Measurements from ENCODE around the gene DGKB. TPM values are rescaled to one million over a fixed set of nuclear protein-coding genes. Genes with fewer than 3 reads are reported as not detected.

Gene DGKB
- total and polyA plus RNA-seq, 7 experiments from 2014 or later: not detected

DNA sequence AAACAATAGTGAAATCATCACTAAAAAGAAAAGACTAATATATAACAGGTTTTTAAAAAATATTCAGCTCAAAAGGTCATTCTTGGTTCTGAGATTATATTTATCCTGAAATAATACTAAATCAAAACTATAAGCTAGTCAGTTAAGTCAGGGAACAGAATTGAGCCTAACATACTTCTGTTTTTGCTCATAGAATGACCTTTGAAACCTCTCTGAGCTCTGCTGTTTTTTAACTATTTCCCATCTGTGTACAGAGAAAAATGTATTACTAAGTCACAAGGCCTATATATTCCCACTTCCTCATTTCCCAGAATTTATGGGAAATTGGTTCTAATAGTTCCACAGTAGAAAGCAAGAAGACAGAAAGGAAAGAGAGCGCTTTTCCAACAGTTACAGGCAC, 566.3 kb downstream of the DGKB start:
- intact Hi-C loops (cut with micrococcal nuclease): loop anchor here in 1 of 2 donors (10.0 kb wide), 1 partner anchor 61 kb away; no protein-coding TSS in a partner anchor
- H3K4me3 Mint-ChIP-seq: no peak overlapping the region
- H3K9me3 ChIP-seq (ENCODE audit: control insufficient read depth in 2 of 3, low read length in 3 of 3): no peaks in the 10 kb centered on the region
- ChIA-PET CTCF (no interaction called here), POLR2A (no interaction called here)
- no peaks in the 10 kb centered on the region for H3K4me1 ChIP-seq (ENCODE audit: control insufficient read depth in 2 of 2, insufficient read depth in 2 of 2, low read length in 2 of 2)
- no peaks in the 10 kb centered on the region for H3K36me3 ChIP-seq (ENCODE audit: control insufficient read depth in 2 of 3, insufficient read depth in 3 of 3, low read length in 3 of 3)
- peaks cover 0 to 5% (median 0%) of the 10 kb centered on the region in 5 donors for H3K36me3 Mint-ChIP-seq
- no peak overlapping the region for H3K27ac Mint-ChIP-seq
- H3K4me1 Mint-ChIP-seq: no peaks in the 10 kb centered on the region
- no peaks in the 10 kb centered on the region for H3K27me3 ChIP-seq (ENCODE audit: control insufficient read depth in 2 of 2, insufficient read depth in 2 of 2, low read length in 2 of 2)
- H3K27ac ChIP-seq (ENCODE audit: low read depth, low read length): no peak overlapping the region
- H3K4me3 ChIP-seq (ENCODE audit: low read length): no peak overlapping the region
- DNase-seq (no peak), ATAC-seq (no peak)
- H3K27me3 Mint-ChIP-seq: no peaks in the 10 kb centered on the region
- H3K9me3 Mint-ChIP-seq: peaks cover 0 to 7% (median 0%) of the 10 kb centered on the region in 11 donors

DNA sequence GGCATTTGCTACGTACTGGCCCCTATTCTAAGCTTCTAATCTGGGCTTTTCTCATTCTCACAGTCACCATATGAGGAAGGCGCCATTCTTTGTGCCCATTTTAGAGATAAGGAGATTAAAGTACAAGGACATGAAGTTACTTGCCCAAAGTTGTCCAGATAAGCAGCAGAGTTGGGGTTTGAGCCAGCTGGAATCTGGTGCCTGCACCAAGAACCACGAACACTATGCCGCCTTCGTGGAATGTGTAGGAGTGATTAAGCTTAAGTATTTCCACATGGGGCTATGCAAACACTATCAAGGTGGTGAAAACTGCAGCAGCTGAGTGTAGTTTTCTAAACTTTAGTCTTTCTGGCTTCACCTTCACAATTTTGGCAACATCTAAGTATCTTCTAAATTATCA, 570.4 kb downstream of the DGKB start:
- H3K4me1 Mint-ChIP-seq: no peaks in the 10 kb centered on the region
- intact Hi-C loops (cut with micrococcal nuclease): loop anchor here in 1 of 2 donors (10.0 kb wide), 1 partner anchor 57 kb away; no protein-coding TSS in a partner anchor
- no peaks in the 10 kb centered on the region for H3K27me3 ChIP-seq (ENCODE audit: control insufficient read depth in 2 of 2, insufficient read depth in 2 of 2, low read length in 2 of 2)
- no peaks in the 10 kb centered on the region for H3K27me3 Mint-ChIP-seq
- no peaks in the 10 kb centered on the region for H3K4me1 ChIP-seq (ENCODE audit: control insufficient read depth in 2 of 2, insufficient read depth in 2 of 2, low read length in 2 of 2)
- H3K27ac Mint-ChIP-seq: no peak overlapping the region
- CTCF ChIA-PET: no interaction called here
- H3K9me3 Mint-ChIP-seq: peaks cover 0 to 5% (median 0%) of the 10 kb centered on the region in 11 donors
- no peak overlapping the region for H3K4me3 Mint-ChIP-seq
- H3K36me3 ChIP-seq (ENCODE audit: control insufficient read depth in 2 of 3, insufficient read depth in 3 of 3, low read length in 3 of 3): no peaks in the 10 kb centered on the region
- H3K4me3 ChIP-seq (ENCODE audit: low read length): no peak overlapping the region
- no peak overlapping the region for H3K27ac ChIP-seq (ENCODE audit: low read depth, low read length)
- POLR2A ChIA-PET: no interaction called here
- ATAC-seq: no peak
- H3K36me3 Mint-ChIP-seq: peaks cover 0 to 5% (median 0%) of the 10 kb centered on the region in 5 donors
- no peak for DNase-seq
- no peaks in the 10 kb centered on the region for H3K9me3 ChIP-seq (ENCODE audit: control insufficient read depth in 2 of 3, low read length in 3 of 3)

DNA sequence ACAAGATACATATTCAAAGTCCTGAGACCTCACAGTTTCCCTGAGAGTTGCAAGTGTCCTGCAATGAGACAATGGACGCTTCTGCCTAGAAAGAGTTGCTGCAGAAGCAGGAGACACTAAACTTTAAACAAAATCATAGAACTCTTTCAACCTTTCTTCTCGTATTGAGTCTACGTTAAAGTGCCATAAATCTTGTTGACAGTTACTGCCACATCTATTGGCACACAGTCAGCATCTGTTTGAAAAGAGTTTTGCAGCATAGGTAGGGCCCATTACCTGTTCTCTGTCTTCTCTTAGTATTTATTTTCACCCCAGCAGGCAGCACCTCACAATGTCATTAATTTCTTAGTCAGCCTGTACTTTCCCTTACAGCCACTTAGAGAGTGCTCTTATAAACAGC, 577.8 kb downstream of the DGKB start:
- no peaks in the 10 kb centered on the region for H3K36me3 Mint-ChIP-seq
- intact Hi-C loops (cut with micrococcal nuclease): no loop called here
- H3K9me3 Mint-ChIP-seq: peaks cover 0 to 24% (median 7%) of the 10 kb centered on the region in 11 donors
- Histone ChIP-seq H3K9me3 (ENCODE audit: control insufficient read depth in 2 of 3, low read length in 3 of 3) (no peaks in the 10 kb centered on the region), H3K36me3 (ENCODE audit: control insufficient read depth in 2 of 3, insufficient read depth in 3 of 3, low read length in 3 of 3) (no peaks in the 10 kb centered on the region), H3K27me3 (ENCODE audit: control insufficient read depth in 2 of 2, insufficient read depth in 2 of 2, low read length in 2 of 2) (no peaks in the 10 kb centered on the region), H3K27ac (ENCODE audit: low read depth, low read length) (no peak overlapping the region), H3K4me1 (ENCODE audit: control insufficient read depth in 2 of 2, insufficient read depth in 2 of 2, low read length in 2 of 2) (no peaks in the 10 kb centered on the region), H3K4me3 (ENCODE audit: low read length) (no peak overlapping the region)
- ChIA-PET POLR2A (no interaction called here), CTCF (no interaction called here)
- no peaks in the 10 kb centered on the region for H3K27me3 Mint-ChIP-seq
- no peaks in the 10 kb centered on the region for H3K4me1 Mint-ChIP-seq
- DNase-seq (no peak), ATAC-seq (no peak)
- no peak overlapping the region for H3K27ac Mint-ChIP-seq
- H3K4me3 Mint-ChIP-seq: no peak overlapping the region

DNA sequence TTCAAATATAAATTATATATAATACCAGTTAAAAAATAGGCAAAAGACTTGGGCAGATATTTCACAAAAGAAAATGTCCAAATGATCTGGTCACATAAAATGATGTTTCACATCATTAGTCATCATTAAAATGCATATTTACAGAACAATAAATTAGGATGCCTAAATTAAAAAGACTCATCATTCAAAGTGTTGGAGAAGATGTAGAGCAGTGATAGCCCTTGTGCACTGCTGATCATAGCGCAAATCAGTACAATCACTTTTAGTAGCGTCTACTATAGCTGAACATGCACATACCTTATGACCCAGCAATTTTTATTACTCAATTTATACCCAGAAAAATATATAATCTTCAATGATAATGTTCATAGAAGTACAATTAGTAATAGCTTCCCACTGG, 579.8 kb downstream of the DGKB start:
- H3K36me3 ChIP-seq (ENCODE audit: control insufficient read depth in 2 of 3, insufficient read depth in 3 of 3, low read length in 3 of 3): no peaks in the 10 kb centered on the region
- no peak overlapping the region for H3K27ac ChIP-seq (ENCODE audit: low read depth, low read length)
- peaks cover 0 to 25% (median 7%) of the 10 kb centered on the region in 11 donors for H3K9me3 Mint-ChIP-seq
- DNase-seq: no peak
- no peaks in the 10 kb centered on the region for H3K27me3 Mint-ChIP-seq
- POLR2A ChIA-PET: no interaction called here
- no peaks in the 10 kb centered on the region for H3K9me3 ChIP-seq (ENCODE audit: control insufficient read depth in 2 of 3, low read length in 3 of 3)
- no peaks in the 10 kb centered on the region for H3K27me3 ChIP-seq (ENCODE audit: control insufficient read depth in 2 of 2, insufficient read depth in 2 of 2, low read length in 2 of 2)
- ATAC-seq: no peak
- H3K4me3 Mint-ChIP-seq: no peak overlapping the region
- CTCF ChIA-PET: no interaction called here
- H3K36me3 Mint-ChIP-seq: no peaks in the 10 kb centered on the region
- intact Hi-C loops (cut with micrococcal nuclease): no loop called here
- no peak overlapping the region for H3K4me3 ChIP-seq (ENCODE audit: low read length)
- H3K27ac Mint-ChIP-seq: no peak overlapping the region
- no peaks in the 10 kb centered on the region for H3K4me1 Mint-ChIP-seq
- H3K4me1 ChIP-seq (ENCODE audit: control insufficient read depth in 2 of 2, insufficient read depth in 2 of 2, low read length in 2 of 2): no peaks in the 10 kb centered on the region

DNA sequence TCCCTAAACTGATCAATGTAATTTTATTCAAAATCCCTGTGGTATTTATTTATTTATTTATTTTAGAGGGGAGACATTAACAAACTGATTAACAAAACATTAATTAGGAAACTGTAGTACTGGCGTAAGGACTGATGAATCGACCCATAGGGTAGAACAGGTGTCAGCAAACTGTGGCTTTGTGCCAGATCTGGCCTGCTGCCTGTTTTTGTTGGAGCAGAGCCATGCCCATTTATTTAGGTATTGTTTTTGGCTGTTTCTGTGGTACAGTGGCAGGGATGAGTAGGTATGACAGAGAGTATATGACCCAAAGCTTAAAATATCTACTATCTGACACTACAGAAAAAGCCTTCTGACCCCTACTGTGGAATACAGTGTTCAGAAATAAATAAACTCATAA, 580.6 kb downstream of the DGKB start:
- no peaks in the 10 kb centered on the region for H3K4me1 Mint-ChIP-seq
- Histone ChIP-seq H3K27me3 (ENCODE audit: control insufficient read depth in 2 of 2, insufficient read depth in 2 of 2, low read length in 2 of 2) (no peaks in the 10 kb centered on the region), H3K4me3 (ENCODE audit: low read length) (no peak overlapping the region), H3K4me1 (ENCODE audit: control insufficient read depth in 2 of 2, insufficient read depth in 2 of 2, low read length in 2 of 2) (no peaks in the 10 kb centered on the region), H3K36me3 (ENCODE audit: control insufficient read depth in 2 of 3, insufficient read depth in 3 of 3, low read length in 3 of 3) (no peaks in the 10 kb centered on the region), H3K9me3 (ENCODE audit: control insufficient read depth in 2 of 3, low read length in 3 of 3) (no peaks in the 10 kb centered on the region), H3K27ac (ENCODE audit: low read depth, low read length) (no peak overlapping the region)
- intact Hi-C loops (cut with micrococcal nuclease): no loop called here
- DNase-seq: no peak
- ATAC-seq: no peak
- no peak overlapping the region for H3K27ac Mint-ChIP-seq
- no peaks in the 10 kb centered on the region for H3K27me3 Mint-ChIP-seq
- POLR2A ChIA-PET: no interaction called here
- no peak overlapping the region for H3K4me3 Mint-ChIP-seq
- CTCF ChIA-PET: no interaction called here
- no peaks in the 10 kb centered on the region for H3K36me3 Mint-ChIP-seq
- peaks cover 0 to 25% (median 7%) of the 10 kb centered on the region in 11 donors for H3K9me3 Mint-ChIP-seq

DNA sequence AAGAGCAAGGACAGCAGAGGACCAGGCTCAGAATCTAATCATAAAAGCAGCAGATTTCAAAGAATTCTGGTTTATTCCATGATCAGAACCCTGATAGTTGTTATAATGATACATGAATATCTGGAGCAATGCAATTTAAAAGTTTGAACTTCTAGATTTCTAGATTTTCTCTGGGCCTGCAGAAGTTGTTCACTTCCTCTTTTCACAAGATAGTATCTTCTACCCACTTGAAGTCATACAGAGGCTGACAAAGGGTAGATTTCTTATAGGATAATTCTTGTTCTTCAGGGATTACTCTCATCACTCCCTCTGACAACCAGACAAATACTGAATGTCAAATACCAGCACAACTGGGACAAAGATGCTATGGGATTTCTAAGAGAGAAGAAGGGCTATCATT, 593.1 kb downstream of the DGKB start:
- H3K36me3 ChIP-seq (ENCODE audit: control insufficient read depth in 2 of 3, insufficient read depth in 3 of 3, low read length in 3 of 3): no peaks in the 10 kb centered on the region
- no peaks in the 10 kb centered on the region for H3K4me1 ChIP-seq (ENCODE audit: control insufficient read depth in 2 of 2, insufficient read depth in 2 of 2, low read length in 2 of 2)
- H3K4me1 Mint-ChIP-seq: no peaks in the 10 kb centered on the region
- DNase-seq (no peak), ATAC-seq (no peak)
- H3K9me3 Mint-ChIP-seq: peaks cover 0 to 10% (median 0%) of the 10 kb centered on the region in 11 donors
- H3K4me3 ChIP-seq (ENCODE audit: low read length): no peak overlapping the region
- CTCF ChIA-PET: no interaction called here
- no peak overlapping the region for H3K27ac Mint-ChIP-seq
- POLR2A ChIA-PET: no interaction called here
- no peaks in the 10 kb centered on the region for H3K27me3 ChIP-seq (ENCODE audit: control insufficient read depth in 2 of 2, insufficient read depth in 2 of 2, low read length in 2 of 2)
- no peaks in the 10 kb centered on the region for H3K27me3 Mint-ChIP-seq
- H3K36me3 Mint-ChIP-seq: no peaks in the 10 kb centered on the region
- H3K4me3 Mint-ChIP-seq: no peak overlapping the region
- H3K9me3 ChIP-seq (ENCODE audit: control insufficient read depth in 2 of 3, low read length in 3 of 3): no peaks in the 10 kb centered on the region
- no peak overlapping the region for H3K27ac ChIP-seq (ENCODE audit: low read depth, low read length)
- intact Hi-C loops (cut with micrococcal nuclease): no loop called here

DNA sequence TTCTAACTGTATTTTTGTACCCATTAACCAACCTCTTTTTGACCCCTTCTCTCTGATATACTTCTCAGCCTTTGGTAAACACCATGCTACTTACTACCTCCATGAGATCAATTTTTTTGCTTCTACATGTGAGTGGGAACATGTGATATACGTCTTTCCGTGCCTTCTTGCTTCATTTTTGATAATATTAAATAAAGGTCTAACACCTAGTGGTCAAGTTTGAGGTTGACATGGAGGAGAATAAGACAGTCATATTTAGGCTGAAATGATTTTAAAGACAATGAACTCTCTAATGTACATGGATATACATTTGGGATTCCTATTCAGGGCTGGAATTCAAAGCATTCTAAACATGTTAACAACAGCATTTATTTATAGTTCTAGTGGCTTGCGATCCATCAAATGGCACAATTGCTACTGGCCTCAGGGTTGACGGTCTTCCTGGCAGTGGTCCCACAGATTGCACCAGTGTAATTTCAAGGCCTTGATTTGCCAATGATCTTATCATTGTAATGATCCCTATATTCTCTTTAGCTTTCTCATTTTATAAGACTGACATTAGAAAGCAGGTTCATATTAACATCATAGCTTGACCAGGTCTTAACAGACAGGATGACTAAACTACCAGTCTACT, 597.2 kb downstream of the DGKB start:
- intact Hi-C loops (cut with micrococcal nuclease): no loop called here
- H3K9me3 Mint-ChIP-seq: peaks cover 0 to 24% (median 3%) of the 10 kb centered on the region in 11 donors
- CTCF ChIA-PET: no interaction called here

More for the DNA sequence above, 597.2 kb downstream of the DGKB start:
- H3K36me3 ChIP-seq (ENCODE audit: control insufficient read depth in 2 of 3, insufficient read depth in 3 of 3, low read length in 3 of 3): no peaks in the 10 kb centered on the region
- no peaks in the 10 kb centered on the region for H3K4me1 Mint-ChIP-seq
- no peak overlapping the region for H3K27ac Mint-ChIP-seq
- no peaks in the 10 kb centered on the region for H3K36me3 Mint-ChIP-seq
- no peak overlapping the region for H3K27ac ChIP-seq (ENCODE audit: low read depth, low read length)
- no peaks in the 10 kb centered on the region for H3K9me3 ChIP-seq (ENCODE audit: control insufficient read depth in 2 of 3, low read length in 3 of 3)
- H3K27me3 ChIP-seq (ENCODE audit: control insufficient read depth in 2 of 2, insufficient read depth in 2 of 2, low read length in 2 of 2): no peaks in the 10 kb centered on the region
- POLR2A ChIA-PET: no interaction called here
- H3K4me3 ChIP-seq (ENCODE audit: low read length): no peak overlapping the region
- no peaks in the 10 kb centered on the region for H3K27me3 Mint-ChIP-seq
- H3K4me3 Mint-ChIP-seq: no peak overlapping the region
- no peak for ATAC-seq
- H3K4me1 ChIP-seq (ENCODE audit: control insufficient read depth in 2 of 2, insufficient read depth in 2 of 2, low read length in 2 of 2): no peaks in the 10 kb centered on the region
- no peak for DNase-seq

All from naive thymus-derived CD4-positive, alpha-beta T cell (primary cell).